IMR-90 (cell line): ENCODE measurements around the gene KPNA5. TPM values are rescaled to one million over a fixed set of nuclear protein-coding genes. Genes with fewer than 3 reads are reported as not detected.

Experiments
- ATAC-seq: fragments of 200-7000 bp; cut with Tn5 transposase; 2 replicates; pipeline ENCODE4 v1.9.1; 2020; ENCODE audit warnings: low read depth, mild to moderate bottlenecking, moderate library complexity
- BruUV-seq: library from RNA; stranded (reverse); fragments of 400-500 nt; replicated peaks from 2 replicates; lab custom pipeline; 2021; lab: Mats Ljungman, UMichigan
- CTCF ChIA-PET: fragments of 300-600 bp; formaldehyde crosslinking; extraction: SDS; loops from one replicate; lab custom pipeline; 2021; ENCODE audit warnings: antibody characterized with exemption; lab: Yijun Ruan, JAX
- POLR2A ChIA-PET: fragments of 300-600 bp; sonication (Branson Sonifier 250); formaldehyde crosslinking; loops from one replicate; lab custom pipeline; 2022; ENCODE audit warnings: antibody characterized with exemption; ENCODE audit not compliant: unreplicated experiment; lab: Charles Lee
- DNase-seq: peaks from one replicate; pipeline ENCODE4 v3.0.0; 2013
- H2AFZ ChIP-seq: replicated peaks from 2 replicates; pipeline ENCODE3; 2013; ENCODE audit warnings: low read length, mild to moderate bottlenecking; ENCODE audit not compliant: poor library complexity
- H2AK5ac ChIP-seq: 2 replicates; pipeline ENCODE4 v1.6.1; 2013; ENCODE audit warnings: low read depth, low read length, inconsistent platforms
- H2AK9ac ChIP-seq: replicated peaks from 2 replicates; pipeline ENCODE3; 2013; ENCODE audit warnings: mild to moderate bottlenecking, low read depth, low read length, moderate library complexity; ENCODE audit not compliant: poor library complexity
- H2BK120ac ChIP-seq: 2 replicates; pipeline ENCODE4 v1.6.1; 2013; ENCODE audit warnings: low read depth, low read length, inconsistent platforms
- H2BK15ac ChIP-seq: 3 replicates; pipeline ENCODE4 v1.6.1; 2013; ENCODE audit warnings: low read depth, low read length, inconsistent platforms
- H2BK20ac ChIP-seq: 2 replicates; pipeline ENCODE4 v1.6.1; 2013; ENCODE audit warnings: low read depth, mild to moderate bottlenecking, inconsistent platforms, low read length, moderate library complexity
- H2BK5ac ChIP-seq: 2 replicates; pipeline ENCODE4 v1.6.1; 2013; ENCODE audit warnings: mild to moderate bottlenecking, low read depth, low read length, inconsistent platforms; ENCODE audit not compliant: poor library complexity, severe bottlenecking
- H3K14ac ChIP-seq: replicated peaks from 2 replicates; pipeline ENCODE4 v1.6.1; 2013; ENCODE audit warnings: low read depth, low read length, inconsistent platforms
- H3K18ac ChIP-seq: 2 replicates; pipeline ENCODE4 v1.6.1; 2013; ENCODE audit warnings: low read depth, low read length, control low read depth
- H3K23ac ChIP-seq: 2 replicates; pipeline ENCODE4 v1.6.1; 2013; ENCODE audit warnings: low read depth, low read length, inconsistent platforms
- H3K27ac ChIP-seq: 2 replicates; pipeline ENCODE4 v1.5.1; 2013; ENCODE audit warnings: mild to moderate bottlenecking, control low read depth, low read length; ENCODE audit not compliant: insufficient read depth
- H3K27me3 ChIP-seq: 2 replicates; pipeline ENCODE4 v1.6.1; 2013; ENCODE audit warnings: low read length; ENCODE audit not compliant: control insufficient read depth, insufficient read depth
- H3K36me3 ChIP-seq: 2 replicates; pipeline ENCODE4 v1.6.1; 2013; ENCODE audit warnings: low read length, mixed read lengths; ENCODE audit not compliant: control insufficient read depth, insufficient read depth
- H3K4ac ChIP-seq: 2 replicates; pipeline ENCODE4 v1.6.1; 2013; ENCODE audit warnings: low read depth, low read length, inconsistent platforms
- H3K4me1 ChIP-seq: 2 replicates; pipeline ENCODE4 v1.6.1; 2013; ENCODE audit warnings: low read length, mixed read lengths; ENCODE audit not compliant: control insufficient read depth, insufficient read depth
- H3K4me2 ChIP-seq: 2 replicates; pipeline ENCODE4 v1.6.1; 2013; ENCODE audit warnings: low read depth, mild to moderate bottlenecking, control low read depth, low read length, moderate library complexity
- H3K4me3 ChIP-seq: 2 replicates; pipeline ENCODE4 v1.5.1; 2013; ENCODE audit warnings: low read depth, mild to moderate bottlenecking, control low read depth, low read length, moderate library complexity; ENCODE audit not compliant: insufficient read depth
- H3K56ac ChIP-seq: 2 replicates; pipeline ENCODE4 v1.6.1; 2013; ENCODE audit warnings: low read length, inconsistent platforms; ENCODE audit not compliant: insufficient read depth; ENCODE audit errors: extremely low read depth
- H3K79me1 ChIP-seq, 2 experiments: 2 replicates each; pipeline ENCODE4 v1.6.1; 2013; ENCODE audit warnings: low read length in 2 of 2, inconsistent platforms in 1 of 2, low read depth in 1 of 2
- H3K9ac ChIP-seq: 2 replicates; pipeline ENCODE4 v1.6.1; 2013; ENCODE audit warnings: low read depth, low read length, control low read depth
- H3K9me1 ChIP-seq: 2 replicates; pipeline ENCODE4 v1.6.1; 2013; ENCODE audit warnings: low read length, inconsistent platforms; ENCODE audit not compliant: insufficient read depth
- H3K9me3 ChIP-seq: 2 replicates; pipeline ENCODE4 v1.6.1; 2013; ENCODE audit warnings: low read length; ENCODE audit not compliant: control insufficient read depth, insufficient read depth
- H4K20me1 ChIP-seq: 2 replicates; pipeline ENCODE4 v1.6.1; 2013; ENCODE audit warnings: low read length, inconsistent platforms; ENCODE audit not compliant: insufficient read depth
- H4K5ac ChIP-seq: 2 replicates; pipeline ENCODE4 v1.6.1; 2013; ENCODE audit warnings: mild to moderate bottlenecking, low read depth, low read length, control low read depth
- H4K8ac ChIP-seq, 2 experiments: 2 replicates each; pipeline ENCODE4 v1.6.1; 2013; ENCODE audit warnings: low read depth in 2 of 2, low read length in 2 of 2, control low read depth in 1 of 2, inconsistent platforms in 1 of 2
- H4K91ac ChIP-seq: 2 replicates; pipeline ENCODE4 v1.6.1; 2013; ENCODE audit warnings: low read depth, low read length, inconsistent platforms; ENCODE audit not compliant: insufficient read depth
- CTCF ChIP-seq: conservative IDR thresholded peaks from 2 replicates; pipeline ENCODE4 v1.5.1; 2012; ENCODE audit warnings: mild to moderate bottlenecking, low read depth, low read length, improper control_type of control experiment
- ELK1 ChIP-seq: fragments of 150-350 bp; IDR thresholded peaks from 2 replicates; pipeline ENCODE4 v1.6.1; 2016; ENCODE audit warnings: low read depth, mild to moderate bottlenecking, low read length, moderate library complexity, borderline replicate concordance
- MAFK ChIP-seq: IDR thresholded peaks from 2 replicates; pipeline ENCODE4 v1.6.1; 2012; ENCODE audit warnings: low read depth, low read length, improper control_type of control experiment
- WGBS, 2 experiments: methylation state at CpG; one replicate each; pipeline versions ENCODE4 v1.1.5 to v1.1.7; 2013; ENCODE audit warnings: missing lambda C conversion rate in 2 of 2; ENCODE audit not compliant: insufficient read length in 1 of 2; ENCODE audit errors: extremely low coverage in 2 of 2; 5-methylcytosine and 5-hydroxymethylcytosine counted together
- dilution Hi-C: fragments of 300-500 bp; cut with HindIII; formaldehyde crosslinking; loops from one replicate; pipeline ENCODE4 v1.14.3; 2018; ENCODE audit warnings: low sequenced_read_pairs; ENCODE audit not compliant: unreplicated experiment
- in situ Hi-C: fragments of 300-500 bp; cut with MboI; formaldehyde crosslinking; loops from 3 replicates; pipeline ENCODE4 v1.14.3; 2019; ENCODE audit warnings: low sequenced_read_pairs, inconsistent platforms, mixed read lengths
- intact Hi-C: fragments of 100-400 bp; cut with micrococcal nuclease; formaldehyde crosslinking; loops from 2 replicates; pipeline ENCODE4 v1.10.0; 2022
- polyA plus RNA-seq, 3 experiments: library from polyadenylated mRNA; depleted of rRNA; stranded (reverse); fragments of >200 nt; gene quantifications; 2 replicates each; pipeline ENCODE4 v1.2.3, GENCODE V29; 2012; ENCODE audit warnings: low replicate concordance in 1 of 3
- total RNA-seq: library from RNA; depleted of rRNA; stranded (reverse); fragments of >200 nt; gene quantifications from 2 replicates; pipeline ENCODE4 v1.2.3, GENCODE V29; 2012

KPNA5 gene
- total and polyA plus RNA-seq, 2 of the 4 experiments (the other 2 are of a cell fraction) = 2.2 to 5.9 TPM

GRCh38 chr6:116648156-116648555 is 32.9 kb upstream of the KPNA5 start:
- no peak overlapping the region for H4K5ac ChIP-seq
- in situ Hi-C loops (no loop called here), intact Hi-C loops (loop anchor here (5.0 kb wide), 2 partner anchors 76 to 381 kb away; partner anchors contain the start of gene RWDD1), dilution Hi-C loops (no loop called here)
- no peak overlapping the region for H3K4me2 ChIP-seq
- H3K18ac ChIP-seq = no peak overlapping the region
- DNase-seq = peak; percentile 51
- no peak overlapping the region for H2BK5ac ChIP-seq
- no peak overlapping the region for H4K91ac ChIP-seq
- H3K9ac ChIP-seq = no peak overlapping the region
- H3K9me3 ChIP-seq = no peaks in the 10 kb centered on the region
- H3K79me1 ChIP-seq = no peaks in the 10 kb centered on the region
- CTCF ChIA-PET = interaction anchor here (1.1 kb wide), 1 partner anchor 32 kb away, joined by 3 read pairs; the partner anchor contains the start of gene RSPH4A
- H2AK9ac ChIP-seq = no peak overlapping the region
- H3K14ac ChIP-seq = no peak overlapping the region
- H2BK120ac ChIP-seq = no peak overlapping the region
- TF ChIP-seq MAFK (peak; percentile 19; the same call in 1 of the 2 replicates), CTCF (no peak), ELK1 (no peak)
- no peak overlapping the region for H2BK15ac ChIP-seq
- no peak overlapping the region for H4K8ac ChIP-seq
- H2AK5ac ChIP-seq = no peak overlapping the region
- H2BK20ac ChIP-seq = no peak overlapping the region
- no peak overlapping the region for H3K23ac ChIP-seq
- peak; percentile 89 for ATAC-seq
- BruUV-seq = no TSS peak
- H3K27me3 ChIP-seq = no peaks in the 10 kb centered on the region
- POLR2A ChIA-PET = interaction anchor here (0.6 kb wide), 1 partner anchor 10 kb away, joined by 11 read pairs; no protein-coding TSS in a partner anchor
- no CpG with 5 or more reads among the region's 5 CpGs for WGBS, 2 experiments
- no peak overlapping the region for H3K27ac ChIP-seq
- H2AFZ ChIP-seq = no peak overlapping the region
- H3K4ac ChIP-seq = no peak overlapping the region
- H3K56ac ChIP-seq = no peak overlapping the region
- H4K20me1 ChIP-seq = no peaks in the 10 kb centered on the region
- peaks cover 2% of the 10 kb centered on the region for H3K4me1 ChIP-seq
- H3K4me3 ChIP-seq = no peak overlapping the region
- H3K9me1 ChIP-seq = no peaks in the 10 kb centered on the region
- peaks cover 8% of the 10 kb centered on the region for H3K36me3 ChIP-seq
